Measurements from ENCODE around the gene HHAT. TPM values are rescaled to one million over a fixed set of nuclear protein-coding genes. Genes with fewer than 3 reads are reported as not detected.

Gene HHAT
- total and polyA plus RNA-seq, 9 of the 15 experiments (the other 6 are each of a cell fraction or from before 2014, with no cell fraction given): 0.07 to 0.16 (median 0.13) TPM; not detected in 1

DNA sequence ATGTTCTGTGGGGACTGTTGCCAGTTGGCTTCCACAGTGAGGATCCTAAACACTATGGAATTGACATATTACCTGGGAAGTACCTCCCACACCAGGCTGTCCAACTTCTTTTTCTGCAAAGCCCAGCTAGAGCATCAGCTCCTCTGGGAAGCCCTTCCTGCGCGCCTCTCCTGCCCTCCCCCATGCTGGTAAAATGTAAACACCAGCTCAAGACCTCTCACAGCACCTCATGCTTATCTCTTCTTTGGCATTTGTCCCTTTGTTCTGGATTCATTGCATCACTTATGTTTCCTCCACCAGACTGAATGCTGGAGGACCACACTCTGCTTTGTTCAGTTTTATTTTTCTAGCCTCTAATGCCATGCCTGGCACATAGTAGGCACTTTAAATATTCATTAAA is 172.1 kb downstream of the HHAT start (continued):
- TF ChIP-seq, protein P1, sequence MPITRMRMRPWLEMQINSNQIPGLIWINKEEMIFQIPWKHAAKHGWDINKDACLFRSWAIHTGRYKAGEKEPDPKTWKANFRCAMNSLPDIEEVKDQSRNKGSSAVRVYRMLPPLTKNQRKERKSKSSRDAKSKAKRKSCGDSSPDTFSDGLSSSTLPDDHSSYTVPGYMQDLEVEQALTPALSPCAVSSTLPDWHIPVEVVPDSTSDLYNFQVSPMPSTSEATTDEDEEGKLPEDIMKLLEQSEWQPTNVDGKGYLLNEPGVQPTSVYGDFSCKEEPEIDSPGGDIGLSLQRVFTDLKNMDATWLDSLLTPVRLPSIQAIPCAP (CRISPR knock-in tag; IDR thresholded peaks at IDR 0.05; ENCODE audit: borderline replicate concordance): no peak
- no peak for TF ChIP-seq NEUROD1 (IDR thresholded peaks at IDR 0.05; ENCODE audit: borderline replicate concordance, low read depth, low read length, partially characterized antibody)
- TF ChIP-seq FOXJ3 (CRISPR knock-in tag; IDR thresholded peaks at IDR 0.05): no peak
- no peak for TF ChIP-seq MEF2D (tag; conservative IDR thresholded peaks at IDR 0.05; ENCODE audit: low read depth)
- TF ChIP-seq DPF2 (IDR thresholded peaks at IDR 0.05): no peak
- TF ChIP-seq ZNF717 (CRISPR knock-in tag; IDR thresholded peaks at IDR 0.05): no peak

DNA sequence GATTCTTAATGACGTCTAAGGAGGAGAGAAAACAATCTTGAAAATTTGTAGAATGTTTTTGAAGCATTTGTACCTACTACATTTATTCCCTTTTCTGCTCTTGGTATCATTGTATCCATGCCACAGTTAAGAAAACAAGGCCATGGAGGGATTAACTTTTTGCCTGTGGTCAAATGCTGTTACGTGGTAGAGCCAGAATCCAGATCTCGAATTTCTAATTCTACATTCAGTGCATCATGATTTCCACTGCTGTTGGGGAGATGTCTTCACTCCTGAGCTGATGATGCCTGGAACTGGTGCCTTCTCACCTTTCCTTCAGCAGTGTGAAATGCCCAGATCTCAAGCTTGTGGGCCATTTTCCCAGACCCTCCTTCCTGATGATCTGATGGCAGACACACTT is 175.6 kb downstream of the HHAT start:
- WGBS (ENCODE audit: insufficient coverage, low coverage, missing lambda C conversion rate): 0% methylated on average over 3 of the region's 3 CpGs
- ChIA-PET CTCF (ENCODE audit: low intra/inter-chr PET ratio) (no interaction called here), POLR2A (no interaction called here)
- no TSS peak for BruUV-seq (replicated peaks)
- H3K9ac ChIP-seq (ENCODE audit: insufficient read depth in 1 of 2, low read depth in 2 of 2, low read length in 2 of 2): no peak overlapping the region
- intact Hi-C loops (cut with micrococcal nuclease): no loop called here
- no peaks in the 10 kb centered on the region for H3K9me1 ChIP-seq (ENCODE audit: control insufficient read depth, insufficient read depth, low read length)
- FAIRE-seq (no peak), ATAC-seq (no peak), DNase-seq (ENCODE audit: extremely low read depth in 1 of 4, low spot score in 3 of 4) (no peak)
- no peak overlapping the region for H2AFZ ChIP-seq (ENCODE audit: low read depth, low read length)
- in situ Hi-C loops (cut with MboI): no loop called here
- H3K4me2 ChIP-seq (ENCODE audit: insufficient read depth, low read length): no peak overlapping the region
- no peak for TF ChIP-seq POLR2H (tag; IDR thresholded peaks at IDR 0.05; ENCODE audit: low read depth)
- TF ChIP-seq MEF2D (tag; conservative IDR thresholded peaks at IDR 0.05; ENCODE audit: low read depth): no peak
- TF ChIP-seq, protein P2, sequence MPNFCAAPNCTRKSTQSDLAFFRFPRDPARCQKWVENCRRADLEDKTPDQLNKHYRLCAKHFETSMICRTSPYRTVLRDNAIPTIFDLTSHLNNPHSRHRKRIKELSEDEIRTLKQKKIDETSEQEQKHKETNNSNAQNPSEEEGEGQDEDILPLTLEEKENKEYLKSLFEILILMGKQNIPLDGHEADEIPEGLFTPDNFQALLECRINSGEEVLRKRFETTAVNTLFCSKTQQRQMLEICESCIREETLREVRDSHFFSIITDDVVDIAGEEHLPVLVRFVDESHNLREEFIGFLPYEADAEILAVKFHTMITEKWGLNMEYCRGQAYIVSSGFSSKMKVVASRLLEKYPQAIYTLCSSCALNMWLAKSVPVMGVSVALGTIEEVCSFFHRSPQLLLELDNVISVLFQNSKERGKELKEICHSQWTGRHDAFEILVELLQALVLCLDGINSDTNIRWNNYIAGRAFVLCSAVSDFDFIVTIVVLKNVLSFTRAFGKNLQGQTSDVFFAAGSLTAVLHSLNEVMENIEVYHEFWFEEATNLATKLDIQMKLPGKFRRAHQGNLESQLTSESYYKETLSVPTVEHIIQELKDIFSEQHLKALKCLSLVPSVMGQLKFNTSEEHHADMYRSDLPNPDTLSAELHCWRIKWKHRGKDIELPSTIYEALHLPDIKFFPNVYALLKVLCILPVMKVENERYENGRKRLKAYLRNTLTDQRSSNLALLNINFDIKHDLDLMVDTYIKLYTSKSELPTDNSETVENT (CRISPR knock-in tag; IDR thresholded peaks at IDR 0.05): no peak
- TF ChIP-seq CCAR2 (IDR thresholded peaks at IDR 0.05; ENCODE audit: low read depth, low read length): no peak
- no peak for TF ChIP-seq ZNF143 (CRISPR knock-in tag; IDR thresholded peaks at IDR 0.05)
- TF ChIP-seq, protein P3, sequence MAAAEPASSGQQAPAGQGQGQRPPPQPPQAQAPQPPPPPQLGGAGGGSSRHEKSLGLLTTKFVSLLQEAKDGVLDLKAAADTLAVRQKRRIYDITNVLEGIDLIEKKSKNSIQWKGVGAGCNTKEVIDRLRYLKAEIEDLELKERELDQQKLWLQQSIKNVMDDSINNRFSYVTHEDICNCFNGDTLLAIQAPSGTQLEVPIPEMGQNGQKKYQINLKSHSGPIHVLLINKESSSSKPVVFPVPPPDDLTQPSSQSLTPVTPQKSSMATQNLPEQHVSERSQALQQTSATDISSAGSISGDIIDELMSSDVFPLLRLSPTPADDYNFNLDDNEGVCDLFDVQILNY (CRISPR knock-in tag; IDR thresholded peaks at IDR 0.05): no peak
- no peaks in the 10 kb centered on the region for H3K36me3 ChIP-seq (ENCODE audit: control insufficient read depth, insufficient read depth, low read length)
- no peaks in the 10 kb centered on the region for H3K27me3 ChIP-seq (ENCODE audit: control insufficient read depth in 2 of 2, insufficient read depth in 2 of 2, low read length in 2 of 2)
- no peaks in the 10 kb centered on the region for H3K79me2 ChIP-seq (ENCODE audit: control insufficient read depth, insufficient read depth, low read length)
- no peak overlapping the region for H3K27ac ChIP-seq (ENCODE audit: extremely low read depth, low read depth, low read length)
- H3K4me1 ChIP-seq (replicated peaks in 1 of 2; ENCODE audit: control insufficient read depth in 2 of 2, insufficient read depth in 2 of 2, low read length in 2 of 2): no peaks in the 10 kb centered on the region
- H3K9me3 ChIP-seq (replicated peaks; ENCODE audit: control insufficient read depth, insufficient read depth, low read depth, low read length): no peaks in the 10 kb centered on the region
- H3K4me3 ChIP-seq: no peak overlapping the region
- no peaks in the 10 kb centered on the region for H4K20me1 ChIP-seq (replicated peaks; ENCODE audit: control insufficient read depth, insufficient read depth, low read length)
